K562 (cell line): ENCODE measurements around the gene ESR2. TPM values are rescaled to one million over a fixed set of nuclear protein-coding genes. Genes with fewer than 3 reads are reported as not detected.
A peak's percentile ranks its signal among the peaks of the same experiment; 100 is the strongest.

ENCODE experiments used
- ARID1B ChIP-seq: fragments of 450-650 bp; IDR thresholded peaks from 2 replicates; pipeline ENCODE4 v1.6.1; 2016; ENCODE audit warnings: antibody characterized with exemption, mild to moderate bottlenecking, inconsistent platforms
- CREB1 ChIP-seq, 2 experiments: sonication (generic) in 1 of 2; formaldehyde crosslinking in 1 of 2; IDR thresholded peaks; 2 replicates each; pipeline versions ENCODE4 v1.6.1 to v1.8.0; 2012 to 2022; ENCODE audit warnings: inconsistent platforms in 1 of 2, mild to moderate bottlenecking in 1 of 2, missing genetic modification reagents in 1 of 2, moderate library complexity in 1 of 2
- FOXA1 ChIP-seq: fragments of 450-650 bp; IDR thresholded peaks from 2 replicates; pipeline ENCODE4 v1.6.1; 2016; ENCODE audit warnings: mild to moderate bottlenecking, borderline replicate concordance
- KLF13 ChIP-seq: fragments of 450-650 bp; IDR thresholded peaks from 2 replicates; pipeline ENCODE4 v1.6.1; 2016; ENCODE audit warnings: missing genetic modification characterization, low read depth, mild to moderate bottlenecking, missing compliant biosample characterization, moderate library complexity, borderline replicate concordance
- ZNF561 ChIP-seq: fragments of 450-650 bp; formaldehyde crosslinking; conservative IDR thresholded peaks from 2 replicates; pipeline ENCODE4 v1.4.0; 2020; ENCODE audit warnings: mild to moderate bottlenecking, moderate library complexity
- ZNF583 ChIP-seq: fragments of 250-450 bp; sonication (Bioruptor Pico); IDR thresholded peaks from 2 replicates; pipeline ENCODE4 v1.4.0; 2020
- ZNF589 ChIP-seq: fragments of 200-800 bp; sonication (Bioruptor generic); IDR thresholded peaks from 2 replicates; pipeline ENCODE4 v1.6.1; 2016; ENCODE audit warnings: low read depth, missing genetic modification characterization, missing compliant biosample characterization
- polyA plus RNA-seq, 8 experiments: library from polyadenylated mRNA; depleted of rRNA in 4 of 8; stranded (reverse) in 5 of 8; unstranded in 3 of 8; fragments of >200 nt; fragmentation: Nextera tagmentation in 2 of 8; fragmentation: Illumina TruSeq in 1 of 8; extraction: Ambion mirVana in 2 of 8; extraction: Trizol in 1 of 8; gene quantifications; 2 replicates each; pipeline versions ENCODE4 v1.2.1 to v1.2.3, GENCODE V29; 2011 to 2014; ENCODE audit warnings: inconsistent platforms in 1 of 8, missing spikeins in 1 of 8
- total RNA-seq, 7 experiments: library from RNA; depleted of rRNA in 6 of 7; stranded (reverse); fragments of >200 nt in 6 of 7; fragmentation: Illumina TruSeq in 2 of 7; extraction: Trizol in 2 of 7; gene quantifications; 2 replicates each; pipeline versions ENCODE4 v1.2.1 to v1.2.3, GENCODE V29; 2011 to 2021; ENCODE audit warnings: low replicate concordance in 1 of 7
- TF ChIP-seq, protein P1 (sequence below): fragments of 200-600 bp; sonication (generic); IDR thresholded peaks from one replicate; pipeline ENCODE4 v1.6.1; 2012; ENCODE audit warnings: mild to moderate bottlenecking, low read depth, low read length, inconsistent platforms
- TF ChIP-seq, protein P2 (sequence below), 2 experiments: fragments of 450-650 bp in 1 of 2; sonication (generic) in 1 of 2; formaldehyde crosslinking; conservative IDR thresholded peaks; 2 replicates each; pipeline versions ENCODE4 v1.4.0 to v1.8.1; 2020 to 2022; ENCODE audit warnings: mild to moderate bottlenecking in 1 of 2, missing genetic modification reagents in 1 of 2
- TF ChIP-seq, protein P3 (sequence below): fragments of 450-650 bp; IDR thresholded peaks from 2 replicates; pipeline ENCODE4 v1.6.1; 2016; ENCODE audit warnings: mild to moderate bottlenecking

Gene ESR2
- total and polyA plus RNA-seq, 9 of the 15 experiments (the other 6 are each of a cell fraction or from before 2014, with no cell fraction given), result 0.07 to 3.8 (median 2.0) TPM

DNA sequence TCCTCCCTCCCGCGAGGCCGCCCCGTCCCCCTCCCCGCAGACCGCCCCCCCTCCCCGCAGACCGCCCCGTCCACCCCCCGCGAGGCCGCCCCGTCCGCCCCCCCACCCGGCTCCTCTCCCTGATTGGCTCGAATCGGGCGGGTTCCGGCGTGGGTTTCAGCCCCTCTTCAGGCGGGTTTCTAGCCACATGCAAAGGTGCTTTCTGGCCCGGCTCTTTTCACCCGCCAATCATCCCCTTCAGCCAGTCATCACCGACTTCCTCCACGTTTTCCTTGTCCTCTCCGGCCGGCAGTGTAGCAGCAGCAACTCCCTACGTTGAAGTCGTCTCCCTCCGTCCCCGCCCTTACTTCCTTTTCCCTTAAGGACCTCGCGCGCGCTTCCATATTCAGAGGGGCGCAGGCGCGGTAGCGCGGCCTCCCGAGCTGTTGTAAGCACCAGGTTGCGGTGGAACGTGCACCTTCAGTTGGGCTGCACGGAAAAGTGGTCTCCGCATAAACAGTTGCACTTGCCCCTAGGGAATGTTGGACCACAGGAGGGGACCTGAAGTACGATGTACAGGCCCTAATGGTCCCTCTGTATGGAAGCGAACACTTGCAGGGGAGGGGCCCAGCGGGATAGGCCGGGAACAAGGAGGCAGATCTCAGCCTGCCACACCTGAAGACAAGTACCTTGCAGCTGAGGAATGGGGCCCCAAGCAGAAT lies 44.6 kb upstream of the ESR2 start (continued):
- TF ChIP-seq, protein P1, sequence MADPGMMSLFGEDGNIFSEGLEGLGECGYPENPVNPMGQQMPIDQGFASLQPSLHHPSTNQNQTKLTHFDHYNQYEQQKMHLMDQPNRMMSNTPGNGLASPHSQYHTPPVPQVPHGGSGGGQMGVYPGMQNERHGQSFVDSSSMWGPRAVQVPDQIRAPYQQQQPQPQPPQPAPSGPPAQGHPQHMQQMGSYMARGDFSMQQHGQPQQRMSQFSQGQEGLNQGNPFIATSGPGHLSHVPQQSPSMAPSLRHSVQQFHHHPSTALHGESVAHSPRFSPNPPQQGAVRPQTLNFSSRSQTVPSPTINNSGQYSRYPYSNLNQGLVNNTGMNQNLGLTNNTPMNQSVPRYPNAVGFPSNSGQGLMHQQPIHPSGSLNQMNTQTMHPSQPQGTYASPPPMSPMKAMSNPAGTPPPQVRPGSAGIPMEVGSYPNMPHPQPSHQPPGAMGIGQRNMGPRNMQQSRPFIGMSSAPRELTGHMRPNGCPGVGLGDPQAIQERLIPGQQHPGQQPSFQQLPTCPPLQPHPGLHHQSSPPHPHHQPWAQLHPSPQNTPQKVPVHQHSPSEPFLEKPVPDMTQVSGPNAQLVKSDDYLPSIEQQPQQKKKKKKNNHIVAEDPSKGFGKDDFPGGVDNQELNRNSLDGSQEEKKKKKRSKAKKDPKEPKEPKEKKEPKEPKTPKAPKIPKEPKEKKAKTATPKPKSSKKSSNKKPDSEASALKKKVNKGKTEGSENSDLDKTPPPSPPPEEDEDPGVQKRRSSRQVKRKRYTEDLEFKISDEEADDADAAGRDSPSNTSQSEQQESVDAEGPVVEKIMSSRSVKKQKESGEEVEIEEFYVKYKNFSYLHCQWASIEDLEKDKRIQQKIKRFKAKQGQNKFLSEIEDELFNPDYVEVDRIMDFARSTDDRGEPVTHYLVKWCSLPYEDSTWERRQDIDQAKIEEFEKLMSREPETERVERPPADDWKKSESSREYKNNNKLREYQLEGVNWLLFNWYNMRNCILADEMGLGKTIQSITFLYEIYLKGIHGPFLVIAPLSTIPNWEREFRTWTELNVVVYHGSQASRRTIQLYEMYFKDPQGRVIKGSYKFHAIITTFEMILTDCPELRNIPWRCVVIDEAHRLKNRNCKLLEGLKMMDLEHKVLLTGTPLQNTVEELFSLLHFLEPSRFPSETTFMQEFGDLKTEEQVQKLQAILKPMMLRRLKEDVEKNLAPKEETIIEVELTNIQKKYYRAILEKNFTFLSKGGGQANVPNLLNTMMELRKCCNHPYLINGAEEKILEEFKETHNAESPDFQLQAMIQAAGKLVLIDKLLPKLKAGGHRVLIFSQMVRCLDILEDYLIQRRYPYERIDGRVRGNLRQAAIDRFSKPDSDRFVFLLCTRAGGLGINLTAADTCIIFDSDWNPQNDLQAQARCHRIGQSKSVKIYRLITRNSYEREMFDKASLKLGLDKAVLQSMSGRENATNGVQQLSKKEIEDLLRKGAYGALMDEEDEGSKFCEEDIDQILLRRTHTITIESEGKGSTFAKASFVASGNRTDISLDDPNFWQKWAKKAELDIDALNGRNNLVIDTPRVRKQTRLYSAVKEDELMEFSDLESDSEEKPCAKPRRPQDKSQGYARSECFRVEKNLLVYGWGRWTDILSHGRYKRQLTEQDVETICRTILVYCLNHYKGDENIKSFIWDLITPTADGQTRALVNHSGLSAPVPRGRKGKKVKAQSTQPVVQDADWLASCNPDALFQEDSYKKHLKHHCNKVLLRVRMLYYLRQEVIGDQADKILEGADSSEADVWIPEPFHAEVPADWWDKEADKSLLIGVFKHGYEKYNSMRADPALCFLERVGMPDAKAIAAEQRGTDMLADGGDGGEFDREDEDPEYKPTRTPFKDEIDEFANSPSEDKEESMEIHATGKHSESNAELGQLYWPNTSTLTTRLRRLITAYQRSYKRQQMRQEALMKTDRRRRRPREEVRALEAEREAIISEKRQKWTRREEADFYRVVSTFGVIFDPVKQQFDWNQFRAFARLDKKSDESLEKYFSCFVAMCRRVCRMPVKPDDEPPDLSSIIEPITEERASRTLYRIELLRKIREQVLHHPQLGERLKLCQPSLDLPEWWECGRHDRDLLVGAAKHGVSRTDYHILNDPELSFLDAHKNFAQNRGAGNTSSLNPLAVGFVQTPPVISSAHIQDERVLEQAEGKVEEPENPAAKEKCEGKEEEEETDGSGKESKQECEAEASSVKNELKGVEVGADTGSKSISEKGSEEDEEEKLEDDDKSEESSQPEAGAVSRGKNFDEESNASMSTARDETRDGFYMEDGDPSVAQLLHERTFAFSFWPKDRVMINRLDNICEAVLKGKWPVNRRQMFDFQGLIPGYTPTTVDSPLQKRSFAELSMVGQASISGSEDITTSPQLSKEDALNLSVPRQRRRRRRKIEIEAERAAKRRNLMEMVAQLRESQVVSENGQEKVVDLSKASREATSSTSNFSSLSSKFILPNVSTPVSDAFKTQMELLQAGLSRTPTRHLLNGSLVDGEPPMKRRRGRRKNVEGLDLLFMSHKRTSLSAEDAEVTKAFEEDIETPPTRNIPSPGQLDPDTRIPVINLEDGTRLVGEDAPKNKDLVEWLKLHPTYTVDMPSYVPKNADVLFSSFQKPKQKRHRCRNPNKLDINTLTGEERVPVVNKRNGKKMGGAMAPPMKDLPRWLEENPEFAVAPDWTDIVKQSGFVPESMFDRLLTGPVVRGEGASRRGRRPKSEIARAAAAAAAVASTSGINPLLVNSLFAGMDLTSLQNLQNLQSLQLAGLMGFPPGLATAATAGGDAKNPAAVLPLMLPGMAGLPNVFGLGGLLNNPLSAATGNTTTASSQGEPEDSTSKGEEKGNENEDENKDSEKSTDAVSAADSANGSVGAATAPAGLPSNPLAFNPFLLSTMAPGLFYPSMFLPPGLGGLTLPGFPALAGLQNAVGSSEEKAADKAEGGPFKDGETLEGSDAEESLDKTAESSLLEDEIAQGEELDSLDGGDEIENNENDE, result no peak
- TF ChIP-seq, protein P2, sequence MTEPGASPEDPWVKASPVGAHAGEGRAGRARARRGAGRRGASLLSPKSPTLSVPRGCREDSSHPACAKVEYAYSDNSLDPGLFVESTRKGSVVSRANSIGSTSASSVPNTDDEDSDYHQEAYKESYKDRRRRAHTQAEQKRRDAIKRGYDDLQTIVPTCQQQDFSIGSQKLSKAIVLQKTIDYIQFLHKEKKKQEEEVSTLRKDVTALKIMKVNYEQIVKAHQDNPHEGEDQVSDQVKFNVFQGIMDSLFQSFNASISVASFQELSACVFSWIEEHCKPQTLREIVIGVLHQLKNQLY (CRISPR knock-in tag; conservative IDR thresholded peaks at IDR 0.05), result no peak
- TF ChIP-seq FOXA1 (no peak), CREB1 (IDR thresholded peaks at IDR 0.05) (no peak; the same call in none of the 2 replicates), CREB1 (CRISPR knock-in tag; IDR thresholded peaks at IDR 0.05) (peak; percentile 20; the same call in 1 of the 2 replicates), ZNF561 (CRISPR knock-in tag) (no peak), KLF13 (tag) (no peak), ARID1B (no peak), ZNF589 (CRISPR knock-in tag) (no peak), ZNF583 (CRISPR knock-in tag) (no peak)
- TF ChIP-seq, protein P3, sequence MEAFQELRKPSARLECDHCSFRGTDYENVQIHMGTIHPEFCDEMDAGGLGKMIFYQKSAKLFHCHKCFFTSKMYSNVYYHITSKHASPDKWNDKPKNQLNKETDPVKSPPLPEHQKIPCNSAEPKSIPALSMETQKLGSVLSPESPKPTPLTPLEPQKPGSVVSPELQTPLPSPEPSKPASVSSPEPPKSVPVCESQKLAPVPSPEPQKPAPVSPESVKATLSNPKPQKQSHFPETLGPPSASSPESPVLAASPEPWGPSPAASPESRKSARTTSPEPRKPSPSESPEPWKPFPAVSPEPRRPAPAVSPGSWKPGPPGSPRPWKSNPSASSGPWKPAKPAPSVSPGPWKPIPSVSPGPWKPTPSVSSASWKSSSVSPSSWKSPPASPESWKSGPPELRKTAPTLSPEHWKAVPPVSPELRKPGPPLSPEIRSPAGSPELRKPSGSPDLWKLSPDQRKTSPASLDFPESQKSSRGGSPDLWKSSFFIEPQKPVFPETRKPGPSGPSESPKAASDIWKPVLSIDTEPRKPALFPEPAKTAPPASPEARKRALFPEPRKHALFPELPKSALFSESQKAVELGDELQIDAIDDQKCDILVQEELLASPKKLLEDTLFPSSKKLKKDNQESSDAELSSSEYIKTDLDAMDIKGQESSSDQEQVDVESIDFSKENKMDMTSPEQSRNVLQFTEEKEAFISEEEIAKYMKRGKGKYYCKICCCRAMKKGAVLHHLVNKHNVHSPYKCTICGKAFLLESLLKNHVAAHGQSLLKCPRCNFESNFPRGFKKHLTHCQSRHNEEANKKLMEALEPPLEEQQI, result no peak
